Stimulated activated CD4-positive, alpha-beta T cell treated with anti-CD3 and anti-CD28 coated beads, Interleukin-4, amount 100 ng/mL, for 1 hour (primary cell): ENCODE measurements around the gene PROSER2.

Experiments
- DNase-seq: peaks from one replicate; pipeline ENCODE4 v3.0.0-alpha.2; 2020

The PROSER2 gene

DNA sequence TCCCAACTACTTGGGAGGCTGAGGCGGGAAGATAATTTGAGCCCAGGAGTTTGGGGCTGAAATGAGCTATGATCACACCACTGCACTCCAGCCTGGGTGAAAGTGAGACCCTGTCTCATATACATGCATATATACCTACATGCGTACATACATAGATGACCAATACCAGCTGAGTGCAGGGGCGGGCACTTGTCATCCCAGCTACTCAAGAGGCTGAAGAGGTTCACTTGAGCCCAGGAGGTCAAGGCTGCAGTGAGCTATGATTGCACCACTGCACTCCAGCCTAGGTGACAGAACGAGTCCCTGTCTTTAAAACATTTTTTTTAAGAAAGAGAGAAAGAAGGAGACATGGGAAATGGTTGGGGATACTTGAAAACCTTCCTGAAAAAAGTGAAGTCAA is 17.4 kb upstream of the PROSER2 start:
- no peak for DNase-seq

DNA sequence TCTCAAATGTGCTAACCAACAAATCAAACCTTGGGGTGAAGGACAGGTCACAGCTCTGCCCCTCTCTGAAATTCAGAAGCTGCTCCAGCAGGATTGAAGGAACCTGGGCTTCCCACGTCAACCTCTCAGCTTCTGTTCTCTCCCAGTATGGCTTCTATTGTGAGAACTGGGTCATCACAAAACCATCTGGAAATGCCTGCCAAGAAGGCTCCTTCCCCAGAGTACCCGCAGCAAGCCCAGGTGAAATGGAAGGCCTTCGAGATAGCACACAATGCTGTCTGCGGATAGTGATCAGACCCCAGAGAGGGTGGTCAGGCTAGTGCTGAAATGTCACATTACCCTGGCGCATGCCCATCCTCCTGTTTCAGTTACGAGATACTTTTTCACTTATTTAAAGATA is 16.4 kb upstream of the PROSER2 start:
- DNase-seq = no peak

DNA sequence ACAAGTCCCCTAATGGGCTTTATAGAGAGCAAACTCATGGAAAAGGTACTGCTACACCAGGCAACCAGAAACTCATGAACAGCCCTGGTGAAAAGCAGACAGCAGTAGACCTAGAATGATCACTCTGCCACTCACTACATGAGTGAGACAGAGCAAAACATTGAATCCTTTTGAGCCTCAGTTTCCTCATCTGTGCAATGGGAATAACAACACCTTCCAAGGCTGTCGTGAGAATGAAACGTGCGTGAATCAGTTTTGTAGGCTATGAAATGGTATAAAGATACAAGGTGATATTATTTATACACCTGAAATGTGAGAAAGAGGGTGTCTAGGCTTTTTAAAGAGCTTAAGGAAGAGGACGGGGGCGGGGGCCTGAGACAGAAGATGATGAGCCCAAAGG is 14.3 kb upstream of the PROSER2 start:
- DNase-seq = no peak

DNA sequence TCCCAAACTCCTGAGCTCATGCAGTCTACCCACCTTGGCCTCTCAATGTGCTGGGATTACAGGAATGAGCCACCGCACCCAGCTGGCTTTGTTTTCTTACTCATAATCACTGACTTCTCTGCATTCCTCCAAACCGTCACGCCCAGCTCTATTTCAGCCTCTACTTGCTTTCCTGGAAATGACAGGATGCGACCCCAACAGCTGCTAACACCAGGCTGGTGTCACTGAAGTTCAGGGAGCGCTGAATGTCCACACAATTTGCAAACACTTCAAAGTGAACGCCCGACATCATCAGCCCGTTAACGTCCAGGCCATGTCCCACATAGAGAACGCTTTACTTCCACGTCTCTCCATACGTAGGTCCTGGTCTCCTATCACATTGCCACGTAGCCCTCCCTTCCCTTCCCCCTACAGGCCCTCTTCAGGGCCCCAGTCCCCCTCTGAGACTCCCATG is 12.8 kb upstream of the PROSER2 start:
- DNase-seq = no peak

DNA sequence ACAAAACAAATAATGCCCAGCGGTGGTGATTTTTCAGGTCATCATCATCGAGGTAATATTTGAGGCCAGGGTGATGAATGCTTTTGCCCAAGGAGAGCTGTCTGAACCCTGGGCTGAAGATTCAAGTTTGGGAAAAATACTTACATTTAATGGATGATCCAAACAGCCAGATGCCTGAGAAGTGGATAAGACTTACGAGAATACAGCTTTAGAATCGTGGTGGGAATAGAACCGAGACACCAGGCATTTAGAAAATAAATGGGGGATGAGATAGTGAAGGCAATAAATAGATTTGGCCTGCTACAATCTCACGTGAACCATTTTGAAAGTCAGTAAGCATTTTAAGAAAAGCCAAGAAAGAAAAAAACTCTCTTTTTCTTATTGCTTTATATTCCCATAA is 12.2 kb upstream of the PROSER2 start:
- DNase-seq = no peak

DNA sequence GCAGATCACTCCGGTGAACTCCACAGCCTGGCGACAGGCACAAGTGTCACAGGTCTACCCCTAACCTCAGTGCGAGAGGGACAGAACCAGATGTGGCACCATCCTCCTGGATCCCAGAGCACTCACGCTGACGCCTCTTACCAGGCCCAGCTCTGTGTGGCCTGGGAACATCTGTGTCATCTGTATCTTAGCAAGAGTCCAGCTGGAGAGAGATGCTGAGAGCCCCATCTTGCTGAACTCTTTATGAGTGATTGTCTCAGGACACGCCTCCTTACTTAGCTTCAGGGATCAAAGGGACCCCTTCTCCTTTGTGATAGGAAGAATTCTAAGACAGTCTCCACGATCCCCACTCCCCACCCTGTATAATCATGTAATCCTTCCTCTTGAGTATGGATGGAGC is 10.0 kb upstream of the PROSER2 start:
- DNase-seq = no peak

DNA sequence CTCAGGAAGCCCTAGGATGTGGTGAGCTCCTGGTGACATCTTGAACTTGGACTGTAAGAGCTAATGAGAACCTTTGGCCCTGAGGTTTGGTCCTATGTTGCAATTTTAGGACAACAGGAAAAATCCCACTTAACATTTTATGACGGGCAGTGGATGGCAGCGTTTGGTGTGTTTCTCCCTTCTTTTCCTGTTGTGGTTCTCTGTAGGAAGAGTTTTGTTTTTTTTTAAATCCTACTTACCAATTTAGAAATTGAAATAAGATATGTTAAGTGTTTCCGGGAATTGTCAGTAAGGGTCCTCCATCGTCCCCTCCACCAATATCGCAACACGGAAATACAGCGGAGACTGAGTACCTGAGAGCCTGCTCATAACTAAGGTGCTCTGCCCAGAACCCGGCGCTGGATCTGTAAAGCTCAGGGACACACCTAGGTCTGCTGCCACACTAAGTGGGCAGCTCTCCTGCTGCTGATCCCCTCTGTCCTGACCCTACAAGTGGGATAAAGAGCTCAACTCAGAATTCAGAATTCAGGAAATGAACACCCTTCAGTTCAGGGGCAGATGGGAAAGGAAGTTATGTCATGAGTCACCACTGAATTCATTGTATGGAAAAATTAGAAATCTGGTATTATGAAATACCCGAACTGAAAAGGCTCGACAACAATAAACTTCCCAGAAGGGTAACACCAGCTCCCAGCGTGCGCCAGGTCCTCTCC is 9.1 kb upstream of the PROSER2 start:
- no peak for DNase-seq

DNA sequence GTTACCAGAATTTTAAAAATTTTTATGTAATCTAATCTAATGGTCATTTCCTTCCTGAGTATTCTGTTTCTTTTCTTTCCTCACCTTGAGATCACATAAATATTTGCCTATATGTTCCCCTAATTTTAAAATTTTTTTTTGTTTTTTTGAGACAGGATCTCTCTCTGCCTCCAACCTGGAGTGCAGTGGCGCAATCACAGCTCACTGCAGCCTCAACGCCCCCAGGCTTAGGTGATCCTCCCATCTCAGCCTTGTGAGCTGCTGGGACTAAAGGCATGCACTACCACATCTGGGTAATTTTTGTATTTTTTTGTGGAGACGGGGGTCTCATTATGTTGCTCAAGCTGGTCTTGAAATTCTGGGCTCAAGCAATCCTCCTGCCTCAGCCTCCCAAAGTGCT is 4.1 kb upstream of the PROSER2 start:
- DNase-seq = no peak

DNA sequence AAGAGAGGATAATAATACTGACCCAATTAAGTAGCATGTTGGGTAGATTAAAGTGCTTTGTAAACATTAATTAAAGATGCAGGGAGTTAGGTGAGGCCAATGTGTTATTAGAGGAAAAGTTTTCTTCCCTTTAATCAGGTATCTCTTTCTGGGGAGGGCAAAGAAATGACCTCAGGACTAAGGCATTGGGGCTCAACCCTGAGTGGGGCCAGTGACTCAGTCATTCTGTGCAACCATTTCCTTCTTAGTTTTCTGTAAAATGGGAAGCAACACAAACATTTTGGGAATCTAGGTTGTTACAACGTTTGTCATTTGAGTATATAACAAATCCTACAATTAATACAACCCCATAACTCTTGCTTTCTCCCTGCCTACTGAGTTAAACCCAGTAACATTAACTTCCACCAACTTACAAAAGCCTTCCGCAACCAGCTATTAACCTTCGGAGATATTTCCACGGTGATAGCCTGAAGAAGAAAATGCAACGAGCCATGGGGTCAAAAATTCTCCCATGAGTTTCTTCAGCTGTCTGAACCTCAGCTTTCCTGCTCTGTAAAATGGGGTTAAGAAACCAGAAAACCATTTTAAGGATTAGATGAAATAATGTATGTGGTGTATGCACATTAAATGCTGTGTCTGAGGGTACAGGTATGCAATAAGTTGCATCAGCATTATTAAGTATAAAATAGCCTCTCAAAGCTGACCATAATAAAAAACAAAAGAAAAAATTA is 965 bp upstream of the PROSER2 start:
- DNase-seq = no peak

DNA sequence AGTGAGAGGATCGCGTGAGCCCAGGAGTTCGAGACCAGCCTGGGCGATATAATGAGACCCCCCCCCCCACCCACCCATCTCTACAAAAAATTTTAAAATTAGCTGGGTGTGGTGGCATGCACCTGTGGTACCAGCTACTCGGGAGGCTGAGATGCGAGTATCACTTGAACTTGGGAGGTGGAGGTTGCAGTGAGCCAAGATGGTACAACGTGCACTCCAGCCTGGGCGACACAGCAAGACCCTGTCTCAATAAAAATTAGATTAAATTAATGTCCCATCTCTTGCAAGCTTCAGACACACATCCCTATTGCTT is 391 bp upstream of the PROSER2 start:
- DNase-seq = no peak

DNA sequence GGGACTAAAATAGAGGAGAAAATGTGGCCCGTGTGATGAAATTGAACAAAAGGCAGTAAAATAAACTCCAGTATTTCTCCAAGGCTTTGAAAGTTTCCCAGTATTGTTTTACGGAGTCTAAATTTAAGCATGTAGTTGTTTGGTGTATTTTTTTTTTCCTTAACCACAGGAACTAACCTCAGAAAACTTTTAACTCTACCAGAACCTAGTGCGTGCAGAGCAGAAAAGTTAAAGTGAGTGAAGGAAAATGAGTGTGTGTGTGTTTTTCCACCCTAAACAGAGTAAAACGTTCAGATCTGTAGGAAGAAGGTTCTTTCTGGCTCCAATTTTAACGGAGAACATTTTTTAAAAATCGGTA is 812 bp downstream of the PROSER2 start:
- no peak for DNase-seq

DNA sequence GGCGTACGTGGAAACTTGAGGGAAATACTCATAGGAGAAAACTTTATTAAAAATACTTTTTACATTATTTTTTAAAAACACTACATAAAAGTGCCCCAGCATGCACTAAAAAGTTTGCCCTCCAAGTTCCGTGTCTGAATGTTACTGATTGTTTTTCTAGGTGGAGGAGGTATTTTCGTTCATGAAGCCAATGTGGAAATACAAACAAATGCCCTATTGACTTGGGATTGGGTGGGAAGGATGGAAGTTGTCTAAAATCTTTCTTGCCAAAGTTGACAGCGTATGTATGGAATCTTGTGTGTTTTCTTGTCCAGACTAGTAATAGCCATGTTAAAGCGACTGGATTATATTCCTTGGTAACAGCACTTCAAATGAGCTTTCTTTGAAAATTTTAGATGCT is 1.2 kb downstream of the PROSER2 start:
- DNase-seq = no peak

DNA sequence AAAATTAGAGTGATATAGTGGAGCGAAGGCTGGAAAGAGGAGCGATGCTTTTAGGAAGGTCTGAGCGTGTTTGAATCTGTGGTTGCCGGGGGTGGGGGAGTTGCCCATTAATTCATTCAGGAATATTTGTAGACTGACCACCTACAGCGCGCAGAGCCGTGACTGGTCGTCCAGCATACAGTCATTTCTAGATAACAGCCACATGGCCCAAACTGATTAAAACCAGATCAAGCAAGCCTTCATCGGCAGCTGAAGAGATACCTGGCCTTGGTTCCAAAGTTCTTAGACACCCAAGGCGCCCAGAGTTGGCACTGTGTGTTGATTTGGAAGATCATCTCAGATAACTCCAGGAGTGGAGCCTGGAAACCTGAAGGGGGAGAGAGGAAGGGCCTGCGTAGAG is 1.7 kb downstream of the PROSER2 start:
- DNase-seq = no peak

DNA sequence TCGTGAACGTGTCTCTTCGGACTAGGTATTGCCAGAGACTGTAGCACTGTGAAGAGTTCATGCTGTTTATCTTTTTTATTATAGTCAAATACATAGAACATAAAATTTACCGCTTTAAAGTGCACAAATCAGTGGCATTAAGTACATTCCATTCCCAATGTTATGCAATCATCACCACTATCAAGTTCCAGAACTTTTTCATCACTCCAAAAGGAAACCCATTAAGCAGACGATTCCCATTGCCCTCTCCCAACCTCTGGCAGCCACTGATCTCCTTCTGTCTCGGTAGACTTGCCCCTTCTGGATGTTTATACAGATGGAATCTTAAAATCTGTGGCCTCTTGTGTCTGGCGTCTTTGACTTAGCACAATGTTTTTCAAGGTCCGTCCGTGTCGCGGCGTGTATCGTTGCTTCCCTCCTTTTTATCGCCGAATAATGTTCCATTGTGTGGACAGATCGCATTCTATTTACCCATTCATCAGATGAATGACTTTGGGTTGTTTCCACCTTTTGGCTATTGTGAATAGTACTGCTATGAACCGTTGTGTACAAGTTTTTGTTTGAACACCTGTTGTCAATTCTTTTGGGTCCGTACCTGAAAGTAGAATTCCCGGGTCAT is 2.7 kb downstream of the PROSER2 start:
- no peak for DNase-seq

DNA sequence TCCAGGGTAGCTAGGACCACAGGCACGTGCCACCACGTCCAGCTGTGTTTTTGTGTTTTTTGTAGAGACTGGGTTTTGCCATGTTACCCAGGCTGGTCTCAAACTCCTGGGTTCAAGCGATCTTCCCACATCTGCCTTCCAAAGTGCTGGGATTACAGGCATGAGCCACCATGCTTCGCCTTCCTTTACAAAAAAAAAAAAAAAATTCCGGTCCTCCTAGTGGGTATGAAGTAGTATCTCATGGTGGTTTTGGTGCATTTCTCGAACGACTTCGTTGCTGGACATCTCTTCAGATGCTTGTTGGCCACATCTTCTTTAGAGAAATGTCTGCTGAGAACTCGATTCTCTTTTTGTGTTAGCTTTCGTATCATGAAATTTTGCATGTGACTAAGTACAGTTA is 3.9 kb downstream of the PROSER2 start:
- DNase-seq = no peak

DNA sequence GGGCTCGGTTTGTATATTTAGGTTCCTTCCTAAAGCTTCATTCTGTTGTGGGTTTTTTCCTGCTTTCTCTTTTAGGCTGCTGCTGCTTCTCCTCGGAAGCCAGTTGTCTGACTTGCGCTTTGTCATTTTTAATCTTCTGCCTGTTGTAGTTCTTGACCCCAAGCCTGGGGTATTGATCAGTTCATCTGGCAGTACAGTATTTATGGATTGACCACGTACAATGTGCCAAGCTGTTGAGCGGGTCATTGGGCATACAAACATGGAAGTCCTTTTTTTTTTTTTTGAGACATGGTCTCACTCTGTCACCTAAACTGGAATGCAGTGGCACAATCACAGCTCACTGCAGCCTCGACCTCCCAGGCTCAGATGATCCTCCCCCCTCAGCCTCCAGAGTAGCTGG is 4.3 kb downstream of the PROSER2 start:
- no peak for DNase-seq

DNA sequence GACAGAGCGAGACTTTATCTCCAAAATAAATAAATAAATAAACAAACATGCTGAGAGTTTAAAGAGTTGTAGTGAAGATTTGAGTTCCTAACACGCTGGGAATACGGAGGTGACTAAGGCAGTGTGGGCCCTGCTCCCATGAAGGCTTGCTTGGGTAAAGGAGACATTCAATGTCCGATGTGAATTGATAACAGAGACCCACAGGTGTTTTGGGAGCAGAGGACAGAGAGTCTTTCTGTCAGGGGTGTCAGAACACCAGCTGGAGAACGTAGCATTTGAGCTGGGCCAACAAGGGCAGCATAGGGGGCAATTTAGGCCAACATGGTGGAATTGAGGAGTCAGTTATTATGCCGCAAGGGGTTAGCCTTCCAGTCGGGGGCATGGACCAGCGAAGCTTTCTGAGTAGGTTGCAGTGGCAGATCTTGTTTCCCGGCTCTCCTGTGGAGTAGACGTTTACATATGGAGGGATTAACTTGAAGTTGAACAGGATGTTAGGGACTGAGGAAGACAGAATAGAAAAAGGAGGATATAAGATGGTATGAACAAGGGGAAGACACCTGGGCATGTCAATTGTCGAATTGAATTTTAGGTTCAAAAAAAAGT is 5.6 kb downstream of the PROSER2 start:
- DNase-seq = no peak

DNA sequence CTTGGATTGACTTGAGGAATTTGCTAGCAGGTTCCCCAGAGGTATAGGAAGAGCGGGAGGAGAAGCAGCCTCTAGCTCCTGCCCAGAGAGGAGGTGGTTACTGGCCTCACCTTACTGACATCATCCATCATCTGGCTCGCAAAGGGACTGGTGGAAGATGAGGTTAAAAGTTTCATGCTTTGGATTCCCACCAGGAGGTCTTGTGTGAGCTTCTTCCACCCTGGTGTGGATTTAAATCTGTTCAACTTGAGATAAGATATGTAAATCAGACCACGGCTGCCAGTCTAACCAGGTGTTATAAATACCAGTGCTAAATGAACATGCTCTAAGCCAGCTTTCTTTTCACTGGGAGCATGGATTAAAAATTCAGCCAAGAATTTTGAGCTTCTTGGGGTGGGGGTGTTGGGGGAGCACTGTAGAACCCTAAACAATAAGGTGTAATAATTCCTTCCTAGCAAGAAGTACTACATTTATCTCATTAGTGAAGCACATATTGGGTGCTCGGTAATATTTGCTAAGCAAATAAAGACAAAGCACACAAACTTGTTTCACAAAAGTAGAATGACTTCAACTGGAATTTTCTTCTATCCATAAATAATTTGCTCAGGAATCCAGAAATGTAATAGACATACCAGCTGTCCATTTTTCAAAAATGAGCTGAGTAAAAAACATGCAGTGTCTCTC is 7.8 kb downstream of the PROSER2 start:
- DNase-seq = no peak

DNA sequence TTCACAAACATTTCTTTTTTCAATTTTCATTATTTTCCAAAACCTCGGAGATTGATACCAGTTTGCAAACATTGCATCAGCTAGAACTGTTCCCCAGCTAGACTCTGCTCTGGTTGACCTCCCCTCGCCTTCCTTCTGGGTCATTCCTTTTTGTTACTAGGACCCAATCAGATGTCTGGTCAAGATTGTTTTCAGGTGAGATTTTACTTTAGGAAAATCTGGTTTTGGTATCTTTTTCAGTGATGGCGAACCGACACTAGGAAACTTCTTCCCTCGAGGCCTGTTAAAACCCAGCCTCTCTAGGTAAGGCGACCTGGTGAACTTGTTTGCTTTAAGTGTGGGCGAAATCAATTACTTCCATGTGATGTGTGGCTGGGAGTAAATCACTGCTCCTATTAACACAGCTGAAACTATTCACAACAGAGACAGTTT is 8.4 kb downstream of the PROSER2 start:
- DNase-seq = no peak

DNA sequence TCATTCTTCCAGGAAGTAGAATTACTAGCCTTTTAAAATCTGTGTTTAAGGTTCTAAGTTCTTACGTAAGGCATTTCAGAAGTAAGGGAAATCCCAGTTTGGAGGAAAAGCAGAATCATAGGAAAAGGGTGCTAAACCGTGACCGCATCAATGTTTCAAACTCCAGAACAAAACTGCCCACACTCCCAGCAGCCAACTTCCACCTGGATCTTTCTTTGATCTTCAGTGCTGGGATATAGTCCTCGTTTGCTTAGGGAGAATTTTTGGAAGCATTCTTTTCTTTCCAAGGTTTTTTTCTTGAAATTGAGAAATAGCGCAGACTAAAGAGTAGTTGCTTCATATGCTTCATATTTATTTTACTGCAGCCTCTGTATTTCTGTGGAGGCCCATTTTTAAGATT is 8.9 kb downstream of the PROSER2 start:
- DNase-seq = no peak

DNA sequence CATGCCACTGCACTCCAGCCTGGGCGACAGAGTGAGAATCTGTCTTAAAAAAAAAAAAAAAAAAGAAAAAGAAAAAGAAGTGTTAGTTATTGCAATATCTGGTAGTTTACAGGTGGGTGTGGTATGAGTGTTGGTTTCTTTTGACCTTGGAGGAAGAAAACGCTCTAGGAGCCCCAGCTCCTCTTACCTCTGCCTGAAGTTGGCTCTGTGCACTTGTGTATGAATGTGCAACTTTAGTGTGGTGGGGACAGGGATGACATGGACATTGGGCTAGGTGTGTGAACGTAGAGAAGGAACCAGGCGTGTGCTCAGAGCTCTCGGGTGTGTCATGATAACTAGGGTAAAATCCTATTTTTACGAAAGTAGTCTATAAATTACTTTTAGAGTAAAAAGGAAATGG is 11.9 kb downstream of the PROSER2 start:
- DNase-seq = no peak

DNA sequence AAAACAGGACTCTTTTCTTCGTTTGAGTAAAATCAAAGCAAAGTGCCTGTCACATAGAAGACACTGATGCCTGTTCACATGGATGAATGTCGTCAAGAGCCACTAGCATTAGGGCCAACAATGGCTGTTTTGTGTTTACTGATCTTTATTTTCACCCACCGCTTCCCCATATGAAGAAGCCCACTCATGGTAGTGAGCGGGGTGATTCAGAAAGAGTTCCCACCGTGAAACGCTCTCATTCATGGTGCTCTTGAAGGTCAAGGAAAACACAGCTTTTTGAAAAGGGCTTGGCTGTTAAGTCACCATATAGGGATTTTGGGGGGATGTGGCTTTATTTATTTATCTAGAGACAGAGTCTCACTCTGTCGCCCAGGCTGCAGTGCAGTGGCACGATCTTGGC is 12.5 kb downstream of the PROSER2 start:
- no peak for DNase-seq

DNA sequence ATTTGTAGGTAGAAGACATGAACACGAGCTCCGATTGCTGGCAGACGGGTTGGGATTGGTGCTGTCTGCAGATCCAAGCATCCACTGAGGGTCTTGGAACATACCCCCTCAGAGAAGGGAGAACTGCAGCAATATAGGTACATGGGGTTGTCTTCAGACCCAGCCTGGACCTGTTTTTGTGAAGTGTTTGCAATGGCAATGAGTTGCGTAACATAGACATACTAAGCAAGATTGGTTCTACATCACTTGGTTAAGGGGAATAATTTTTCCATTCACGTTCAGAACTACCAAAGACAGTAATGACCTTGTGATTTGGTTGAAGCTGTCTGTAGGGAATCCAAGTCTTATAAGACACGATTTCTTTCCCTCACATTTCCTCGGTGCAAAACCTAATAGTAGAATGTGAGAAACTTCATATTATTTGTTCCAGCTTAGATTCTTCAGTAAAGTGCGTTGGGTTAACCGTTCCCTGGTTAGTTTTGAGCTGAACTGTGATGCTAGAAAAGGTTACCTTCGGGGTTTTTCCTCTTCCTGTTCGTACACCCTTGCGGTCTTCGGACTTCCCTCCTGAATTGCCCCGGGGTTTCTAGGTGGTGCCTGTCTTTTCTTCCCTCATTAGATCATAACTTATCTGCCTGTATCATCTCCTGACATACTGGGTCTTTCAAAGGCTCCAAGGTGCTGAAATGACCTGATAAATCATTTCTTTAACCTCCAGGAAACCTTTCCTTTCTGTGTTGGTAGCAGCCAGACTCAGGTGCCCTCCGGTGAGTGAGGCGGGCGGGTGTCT is 14.4 kb downstream of the PROSER2 start:
- no peak for DNase-seq
